NCI-H1930 (cell line): ENCODE data around the gene B4GALNT1.
"Not testable (repeated sequence)": the region's sequence is repeated elsewhere in the genome, so short reads cannot be mapped to it uniquely, and the experiment has no call there.

Source experiments
- DNase-seq, 2 experiments: peaks; one replicate each; lab custom pipeline; 2025; lab: John Stamatoyannopoulos, UW

Gene B4GALNT1

GRCh38 chr12:57637364-57637763 lies 4.4 kb upstream of the B4GALNT1 start:
- no peak for DNase-seq

GRCh38 chr12:57636731-57637130 lies 3.7 kb upstream of the B4GALNT1 start:
- not testable (repeated sequence) for DNase-seq

GRCh38 chr12:57632073-57632957 lies 686 bp downstream of the B4GALNT1 start:
- peak; percentile 18 to 27 for DNase-seq

- DNase-seq = no peak
Observed at GRCh38 chr12:57631566-57632072, 1.4 kb downstream of the B4GALNT1 start.

- no peak for DNase-seq
Observed at GRCh38 chr12:57630891-57631433, 2.0 kb downstream of the B4GALNT1 start.

- DNase-seq = no peak
Observed at GRCh38 chr12:57629897-57630471, 3.0 kb downstream of the B4GALNT1 start.

GRCh38 chr12:57628280-57629191 lies 4.5 kb downstream of the B4GALNT1 start:
- DNase-seq = no peak

- no peak for DNase-seq
Observed at GRCh38 chr12:57627501-57628279, 5.3 kb downstream of the B4GALNT1 start.

- no peak for DNase-seq
Observed at GRCh38 chr12:57626921-57627445, 6.0 kb downstream of the B4GALNT1 start.

- DNase-seq = no peak
Observed at GRCh38 chr12:57626111-57626920, 6.7 kb downstream of the B4GALNT1 start.

GRCh38 chr12:57625261-57626032 lies 7.6 kb downstream of the B4GALNT1 start:
- no peak for DNase-seq

GRCh38 chr12:57624441-57625220 lies 8.4 kb downstream of the B4GALNT1 start:
- no peak for DNase-seq

- DNase-seq = no peak
Observed at GRCh38 chr12:57623811-57624390, 9.1 kb downstream of the B4GALNT1 start.

GRCh38 chr12:57623385-57623784 lies 9.6 kb downstream of the B4GALNT1 start:
- no peak for DNase-seq

GRCh38 chr12:57622293-57623245 lies 10.4 kb downstream of the B4GALNT1 start:
- no peak for DNase-seq

- peak in 1 of 2 experiments; percentile 57 for DNase-seq
Observed at GRCh38 chr12:57621497-57622292, 11.3 kb downstream of the B4GALNT1 start.
